ENCODE data around the gene RNF8. TPM values are rescaled to one million over a fixed set of nuclear protein-coding genes. Genes with fewer than 3 reads are reported as not detected.

The RNF8 gene
- total RNA-seq, 2 experiments from 2014 or later, result 24.3 to 25.6 TPM

DNA sequence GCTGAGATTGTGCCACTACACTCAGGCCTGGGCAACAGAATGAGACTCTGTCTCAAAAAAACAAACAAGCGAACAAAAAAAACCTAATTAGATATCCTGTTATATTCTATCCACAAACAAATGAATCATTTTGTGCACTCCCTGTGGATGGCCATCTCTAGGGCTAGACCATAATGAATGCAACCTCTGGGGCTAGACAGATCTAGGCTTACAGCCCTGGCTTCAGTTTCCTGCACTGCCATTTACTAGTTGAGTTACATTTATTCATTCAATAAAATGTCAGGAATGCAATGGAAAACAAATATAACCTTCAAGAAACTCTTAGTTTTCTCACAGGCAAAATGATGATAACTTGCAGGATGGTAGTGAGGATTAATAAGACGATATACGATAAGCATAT, 6.6 kb upstream of the RNF8 start:
- intact Hi-C loops (cut with micrococcal nuclease), result no loop called here
- no peak overlapping the region for H3K27ac Mint-ChIP-seq
- no peak overlapping the region for H3K4me3 Mint-ChIP-seq
- H3K36me3 Mint-ChIP-seq, result no peaks in the 10 kb centered on the region
- POLR2A ChIA-PET, result no interaction called here
- CTCF ChIA-PET, result no interaction called here
- no peak for DNase-seq
- H3K4me1 Mint-ChIP-seq (ENCODE audit: low read depth), result no peaks in the 10 kb centered on the region
- H3K27me3 Mint-ChIP-seq, result peaks cover 9% of the 10 kb centered on the region
- no peaks in the 10 kb centered on the region for H3K9me3 Mint-ChIP-seq

DNA sequence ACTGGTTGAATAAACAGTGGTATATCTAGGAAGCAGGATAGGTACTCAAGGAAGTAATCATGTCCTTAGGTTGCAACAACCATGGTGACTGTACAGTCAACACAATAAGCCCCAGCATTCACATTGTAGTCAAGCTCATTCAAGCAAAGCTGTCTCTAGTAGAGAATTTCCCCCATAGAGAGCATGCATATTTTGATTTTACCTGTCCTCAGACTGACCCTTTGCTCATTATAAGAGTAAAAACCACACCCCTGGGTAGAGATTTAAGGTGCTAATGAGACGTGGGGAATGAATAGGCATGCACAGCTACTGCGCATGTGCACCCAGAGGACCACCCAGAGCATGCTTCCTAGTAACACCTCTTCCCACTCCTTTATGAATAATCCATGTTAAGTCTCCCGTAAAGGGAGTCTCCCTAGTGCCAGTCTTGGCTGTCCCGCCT, 6.1 kb upstream of the RNF8 start:
- no peak overlapping the region for H3K27ac Mint-ChIP-seq
- H3K27me3 Mint-ChIP-seq, result peaks cover 9% of the 10 kb centered on the region
- no peak overlapping the region for H3K4me3 Mint-ChIP-seq
- no peaks in the 10 kb centered on the region for H3K4me1 Mint-ChIP-seq (ENCODE audit: low read depth)
- no peak for DNase-seq
- CTCF ChIA-PET, result no interaction called here
- POLR2A ChIA-PET, result no interaction called here
- no peaks in the 10 kb centered on the region for H3K9me3 Mint-ChIP-seq
- no peaks in the 10 kb centered on the region for H3K36me3 Mint-ChIP-seq
- intact Hi-C loops (cut with micrococcal nuclease), result no loop called here

DNA sequence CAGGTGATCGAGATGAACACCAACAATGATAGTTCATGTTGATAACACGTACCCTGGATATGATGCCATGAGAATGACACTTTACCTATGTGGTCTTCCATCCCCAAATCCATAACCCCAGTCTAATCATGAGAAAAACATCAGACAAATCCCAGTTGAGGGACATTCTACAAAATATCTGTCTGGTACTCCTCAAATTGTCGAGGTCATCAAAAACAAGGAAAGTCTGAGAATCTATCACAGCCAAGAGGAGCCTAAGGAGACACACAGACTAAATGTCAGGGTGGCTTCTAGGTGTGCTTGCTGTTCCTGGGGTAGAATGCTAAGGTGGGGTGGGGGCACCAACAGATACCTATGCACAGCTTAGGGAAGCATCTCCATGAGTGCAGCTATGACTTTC, 2.8 kb upstream of the RNF8 start:
- H3K27me3 Mint-ChIP-seq, result no peaks in the 10 kb centered on the region
- peaks cover 19% of the 10 kb centered on the region for H3K4me1 Mint-ChIP-seq (ENCODE audit: low read depth)
- no peak for DNase-seq
- peaks cover 2% of the 10 kb centered on the region for H3K36me3 Mint-ChIP-seq
- H3K9me3 Mint-ChIP-seq, result no peaks in the 10 kb centered on the region
- ChIA-PET POLR2A (no interaction called here), CTCF (no interaction called here)
- no peak overlapping the region for H3K4me3 Mint-ChIP-seq
- no peak overlapping the region for H3K27ac Mint-ChIP-seq
- intact Hi-C loops (cut with micrococcal nuclease), result no loop called here

DNA sequence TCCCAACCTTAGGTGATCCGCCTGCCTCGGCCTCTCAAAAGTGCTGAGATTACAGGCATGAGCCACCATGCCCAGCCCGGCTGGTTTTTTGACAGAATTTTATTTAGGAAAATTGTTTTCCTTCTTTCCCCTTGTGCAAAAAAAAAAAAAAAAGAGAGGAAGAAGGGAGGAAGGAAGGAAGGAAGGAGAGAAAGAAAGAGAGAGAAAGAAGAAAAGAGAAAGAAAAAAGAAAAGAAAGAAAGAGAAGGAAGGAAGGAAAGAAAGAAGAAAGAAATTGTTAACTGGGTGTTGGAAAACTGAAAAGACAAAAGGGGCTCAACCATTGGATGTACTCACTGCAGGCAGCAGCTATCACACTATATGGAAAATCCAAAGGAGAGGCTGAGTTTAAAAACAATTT, 1.4 kb upstream of the RNF8 start:
- POLR2A ChIA-PET, result no interaction called here
- no peak for DNase-seq
- CTCF ChIA-PET, result no interaction called here
- Mint-ChIP-seq H3K4me3 (no peak overlapping the region), H3K4me1 (ENCODE audit: low read depth) (peaks cover 20% of the 10 kb centered on the region), H3K27me3 (no peaks in the 10 kb centered on the region), H3K27ac (no peak overlapping the region), H3K9me3 (no peaks in the 10 kb centered on the region), H3K36me3 (peaks cover 2% of the 10 kb centered on the region)
- intact Hi-C loops (cut with micrococcal nuclease), result no loop called here

DNA sequence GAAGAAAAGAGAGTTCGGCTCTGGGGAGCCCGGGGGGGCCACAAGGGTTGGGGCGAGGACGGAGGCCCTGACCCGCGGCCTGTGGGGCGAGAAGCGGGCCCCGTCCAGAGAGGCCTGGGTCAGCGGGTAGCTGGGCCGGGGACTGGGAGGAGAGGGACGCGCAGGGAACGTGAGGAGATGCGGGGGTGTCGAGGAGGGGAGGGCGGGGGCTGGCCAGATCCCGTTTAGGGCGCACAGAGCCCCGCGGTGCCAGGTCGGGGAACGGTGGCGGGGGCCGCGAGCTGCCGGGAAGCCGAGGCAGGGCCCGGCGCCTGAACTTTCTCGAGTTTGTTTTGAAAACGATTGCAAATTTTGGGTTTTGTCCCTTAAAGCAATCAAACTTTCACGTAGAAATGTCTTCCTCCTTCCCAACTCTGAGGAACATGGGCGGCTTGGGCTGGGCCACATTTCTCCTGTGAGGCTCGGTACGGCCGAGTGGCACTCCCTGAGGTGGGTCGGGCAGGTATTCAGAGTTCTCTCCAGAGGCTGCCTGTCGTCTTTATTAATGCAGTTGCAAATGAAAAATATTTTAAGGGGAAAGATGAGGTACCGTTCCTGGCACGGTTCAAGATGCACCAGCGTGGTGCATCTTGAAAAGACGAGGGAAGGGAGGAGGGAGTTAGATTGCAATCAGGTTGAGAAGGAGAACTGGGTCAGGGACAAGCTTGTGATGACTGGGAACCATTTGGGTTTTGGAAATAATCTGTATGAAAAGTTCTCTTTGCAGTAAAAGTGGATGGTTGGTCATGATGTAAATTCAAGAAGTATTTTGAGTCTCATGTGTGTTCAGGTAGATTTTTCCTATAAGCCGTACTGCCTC, 972 bp downstream of the RNF8 start:
- peak overlapping the region; percentile 91 for H3K4me3 Mint-ChIP-seq
- CTCF ChIA-PET, result interaction anchor here (2.6 kb wide), 1 partner anchor 29 kb away, joined by 10 read pairs; no protein-coding TSS in a partner anchor
- peaks cover 20% of the 10 kb centered on the region for H3K4me1 Mint-ChIP-seq (ENCODE audit: low read depth)
- DNase-seq, result peak; percentile 47
- intact Hi-C loops (cut with micrococcal nuclease), result no loop called here
- H3K27me3 Mint-ChIP-seq, result no peaks in the 10 kb centered on the region
- POLR2A ChIA-PET, result interaction anchor here (0.7 to 1.7 kb wide), 2 partner anchors 73 to 79 kb away, joined by 3 to 10 read pairs; partner anchors contain the start of gene CMTR1
- no peak overlapping the region for H3K27ac Mint-ChIP-seq
- no peaks in the 10 kb centered on the region for H3K9me3 Mint-ChIP-seq
- H3K36me3 Mint-ChIP-seq, result peaks cover 2% of the 10 kb centered on the region

DNA sequence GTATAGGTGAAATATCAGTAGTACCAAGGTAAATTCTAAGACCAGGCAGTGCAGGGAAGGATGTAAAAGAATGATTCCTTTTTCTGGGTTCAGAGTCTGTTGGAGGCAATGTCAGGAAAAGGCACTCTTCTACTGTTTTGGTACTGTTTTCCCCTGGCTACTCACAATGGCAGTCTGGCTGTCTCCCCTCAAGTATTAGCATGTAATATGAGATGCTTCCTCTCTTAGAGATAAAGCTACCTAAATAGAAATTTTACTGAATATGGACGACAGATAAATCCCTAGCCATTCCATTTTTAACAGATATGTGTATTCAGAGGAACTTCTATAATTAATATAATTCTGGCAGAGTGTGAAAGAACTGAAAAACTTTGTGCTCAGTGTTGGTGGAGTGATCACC, 3.5 kb downstream of the RNF8 start:
- H3K36me3 Mint-ChIP-seq, result peaks cover 6% of the 10 kb centered on the region
- intact Hi-C loops (cut with micrococcal nuclease), result no loop called here
- H3K9me3 Mint-ChIP-seq, result no peaks in the 10 kb centered on the region
- no peak overlapping the region for H3K4me3 Mint-ChIP-seq
- H3K4me1 Mint-ChIP-seq (ENCODE audit: low read depth), result peaks cover 20% of the 10 kb centered on the region
- ChIA-PET CTCF (no interaction called here), POLR2A (interaction anchor here (0.6 kb wide), 1 partner anchor 118 kb away, joined by 3 read pairs; no protein-coding TSS in a partner anchor)
- no peak overlapping the region for H3K27ac Mint-ChIP-seq
- no peak for DNase-seq
- no peaks in the 10 kb centered on the region for H3K27me3 Mint-ChIP-seq

DNA sequence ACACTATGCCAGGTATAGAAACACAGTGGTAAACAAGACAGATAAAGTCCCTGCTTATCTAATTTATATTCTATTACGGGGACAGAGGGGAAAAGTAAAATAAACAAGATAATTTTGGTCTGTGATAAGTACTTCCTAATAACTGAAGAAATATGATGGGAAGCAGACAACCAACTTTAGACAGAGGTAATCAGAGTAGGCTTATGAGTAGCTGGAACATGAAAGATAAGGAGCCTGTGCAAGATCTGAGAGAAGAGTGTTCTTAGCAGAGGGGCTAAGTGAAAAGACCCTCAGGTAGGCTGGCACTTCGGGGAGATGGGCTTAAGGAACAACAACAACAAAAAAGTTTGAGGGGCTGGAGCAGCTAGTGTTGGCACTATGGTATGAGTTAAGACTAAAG, 4.1 kb downstream of the RNF8 start:
- DNase-seq, result no peak
- H3K27ac Mint-ChIP-seq, result no peak overlapping the region
- intact Hi-C loops (cut with micrococcal nuclease), result no loop called here
- H3K4me1 Mint-ChIP-seq (ENCODE audit: low read depth), result peaks cover 20% of the 10 kb centered on the region
- H3K9me3 Mint-ChIP-seq, result no peaks in the 10 kb centered on the region
- ChIA-PET CTCF (no interaction called here), POLR2A (interaction anchor here (0.6 kb wide), 1 partner anchor 118 kb away, joined by 3 read pairs; no protein-coding TSS in a partner anchor)
- H3K36me3 Mint-ChIP-seq, result peaks cover 6% of the 10 kb centered on the region
- no peak overlapping the region for H3K4me3 Mint-ChIP-seq
- H3K27me3 Mint-ChIP-seq, result no peaks in the 10 kb centered on the region

DNA sequence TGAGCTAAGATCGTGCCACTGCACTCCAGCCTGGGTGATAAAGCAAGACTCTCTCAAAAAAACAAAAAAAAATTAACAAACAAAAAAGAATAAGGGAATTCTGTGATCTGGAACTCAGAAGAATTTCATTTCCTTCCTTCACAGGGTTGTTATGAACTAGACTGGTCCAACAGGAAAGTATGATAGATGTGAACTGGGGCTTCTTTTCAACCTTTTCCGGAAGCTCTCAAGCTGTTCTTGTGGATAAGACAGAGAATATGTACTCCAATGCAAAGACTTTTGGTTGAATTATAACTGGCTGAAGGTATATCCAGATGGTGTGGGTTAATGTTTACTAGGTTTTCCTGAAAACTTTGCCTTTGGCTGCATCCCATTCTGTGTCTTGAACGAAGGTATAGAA, 5.3 kb downstream of the RNF8 start:
- CTCF ChIA-PET, result interaction anchor here (1.6 kb wide), 1 partner anchor 33 kb away, joined by 3 read pairs; no protein-coding TSS in a partner anchor

DNA sequence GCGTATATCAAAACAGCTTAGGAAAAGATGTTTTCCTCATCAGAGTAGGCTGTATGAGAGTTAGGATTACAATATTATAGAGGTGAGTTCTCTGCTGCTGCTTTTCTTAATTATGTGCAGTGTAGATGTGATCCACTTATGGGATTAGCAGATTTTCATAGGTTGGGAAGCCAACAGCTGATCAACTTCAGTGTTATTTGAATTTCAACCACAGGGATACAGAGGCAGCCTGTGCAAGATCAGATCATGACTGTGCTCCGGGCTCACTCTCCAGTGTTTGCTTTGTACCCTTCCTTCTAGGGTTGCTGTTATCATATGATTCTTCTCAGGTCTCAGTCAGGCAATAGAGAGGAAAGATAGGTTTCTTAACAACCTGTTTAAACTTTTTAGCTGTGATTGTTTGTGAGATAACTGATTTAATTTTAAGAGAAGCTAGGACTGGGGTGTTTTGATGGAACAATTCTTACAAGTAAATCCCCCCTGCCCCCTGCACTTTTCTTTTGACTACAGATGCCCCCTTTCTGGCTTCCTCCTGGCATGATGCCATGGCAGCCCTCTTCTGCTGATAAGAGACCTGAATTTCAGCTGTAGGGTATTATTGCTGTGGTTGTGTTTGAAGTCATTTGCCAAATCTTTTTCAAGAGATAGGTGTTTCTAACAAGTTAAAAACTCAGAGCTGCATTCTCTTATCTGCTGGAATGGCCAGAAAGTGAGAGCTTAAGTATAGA, 8.5 kb downstream of the RNF8 start:
- Mint-ChIP-seq H3K27ac (no peak overlapping the region), H3K36me3 (peaks cover 6% of the 10 kb centered on the region), H3K4me1 (ENCODE audit: low read depth) (no peaks in the 10 kb centered on the region), H3K9me3 (no peaks in the 10 kb centered on the region), H3K27me3 (no peaks in the 10 kb centered on the region), H3K4me3 (no peak overlapping the region)
- DNase-seq, result no peak
- POLR2A ChIA-PET, result no interaction called here
- intact Hi-C loops (cut with micrococcal nuclease), result no loop called here
- CTCF ChIA-PET, result interaction anchor here (1.8 kb wide), 1 partner anchor 37 kb away, joined by 8 read pairs; no protein-coding TSS in a partner anchor

More for the DNA sequence above, 5.3 kb downstream of the RNF8 start:
- no peak overlapping the region for H3K27ac Mint-ChIP-seq
- peaks cover 6% of the 10 kb centered on the region for H3K36me3 Mint-ChIP-seq
- H3K9me3 Mint-ChIP-seq, result no peaks in the 10 kb centered on the region
- POLR2A ChIA-PET, result no interaction called here
- no peaks in the 10 kb centered on the region for H3K27me3 Mint-ChIP-seq
- no peak for DNase-seq
- intact Hi-C loops (cut with micrococcal nuclease), result no loop called here
- no peak overlapping the region for H3K4me3 Mint-ChIP-seq
- peaks cover 14% of the 10 kb centered on the region for H3K4me1 Mint-ChIP-seq (ENCODE audit: low read depth)

DNA sequence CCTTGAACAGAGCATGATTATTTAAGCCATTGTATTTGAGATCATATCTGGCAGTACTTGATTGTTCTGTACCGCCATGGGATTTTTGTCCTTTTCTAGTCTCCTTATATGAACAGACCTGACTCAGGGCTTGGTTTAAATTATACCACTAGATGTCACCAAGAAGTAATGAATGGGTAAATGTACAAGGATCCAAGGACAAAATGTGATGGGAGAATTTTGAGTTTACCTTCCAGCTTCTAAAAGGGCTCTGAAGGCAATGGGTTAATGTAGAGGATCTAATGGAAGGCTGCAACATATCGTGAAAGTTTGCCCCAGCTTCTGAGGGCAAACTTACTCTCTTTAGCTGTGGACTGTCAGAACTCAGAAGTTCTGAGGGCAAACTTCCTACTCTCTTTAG, 12.0 kb downstream of the RNF8 start:
- H3K27ac Mint-ChIP-seq, result no peak overlapping the region
- peaks cover 5% of the 10 kb centered on the region for H3K4me1 Mint-ChIP-seq (ENCODE audit: low read depth)
- no peak for DNase-seq
- no peak overlapping the region for H3K4me3 Mint-ChIP-seq
- no peaks in the 10 kb centered on the region for H3K9me3 Mint-ChIP-seq
- no peaks in the 10 kb centered on the region for H3K27me3 Mint-ChIP-seq
- H3K36me3 Mint-ChIP-seq, result peaks cover 20% of the 10 kb centered on the region
- intact Hi-C loops (cut with micrococcal nuclease), result no loop called here
- ChIA-PET POLR2A (no interaction called here), CTCF (interaction anchor here (0.8 kb wide), 1 partner anchor 200 kb away, joined by 3 read pairs; no protein-coding TSS in a partner anchor)

DNA sequence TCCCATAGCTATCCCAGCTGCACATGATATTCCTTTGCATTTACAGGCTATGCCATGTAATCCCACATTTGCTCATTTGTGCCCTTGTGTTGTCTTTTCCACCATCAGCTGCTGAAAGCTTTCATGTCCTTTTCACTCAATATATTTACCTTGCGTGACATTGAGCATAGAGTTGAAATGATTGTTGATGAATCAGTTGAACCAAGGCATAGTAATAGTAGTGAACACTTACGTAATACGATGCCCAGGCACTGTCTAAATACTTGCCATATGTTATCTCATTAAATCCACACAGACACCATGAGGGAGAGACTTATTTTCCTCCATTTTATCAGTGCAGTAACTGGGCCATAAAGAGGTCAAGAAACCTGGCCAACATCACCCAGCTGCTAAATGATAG, 13.1 kb downstream of the RNF8 start:
- H3K36me3 Mint-ChIP-seq, result peaks cover 17% of the 10 kb centered on the region
- H3K27me3 Mint-ChIP-seq, result no peaks in the 10 kb centered on the region
- no peaks in the 10 kb centered on the region for H3K9me3 Mint-ChIP-seq
- DNase-seq, result no peak
- H3K4me1 Mint-ChIP-seq (ENCODE audit: low read depth), result peaks cover 5% of the 10 kb centered on the region
- no peak overlapping the region for H3K4me3 Mint-ChIP-seq
- ChIA-PET CTCF (interaction anchor here (1.0 to 1.2 kb wide), 2 partner anchors 10 to 287 kb away, joined by 3 read pairs; no protein-coding TSS in a partner anchor), POLR2A (no interaction called here)
- intact Hi-C loops (cut with micrococcal nuclease), result no loop called here
- no peak overlapping the region for H3K27ac Mint-ChIP-seq

DNA sequence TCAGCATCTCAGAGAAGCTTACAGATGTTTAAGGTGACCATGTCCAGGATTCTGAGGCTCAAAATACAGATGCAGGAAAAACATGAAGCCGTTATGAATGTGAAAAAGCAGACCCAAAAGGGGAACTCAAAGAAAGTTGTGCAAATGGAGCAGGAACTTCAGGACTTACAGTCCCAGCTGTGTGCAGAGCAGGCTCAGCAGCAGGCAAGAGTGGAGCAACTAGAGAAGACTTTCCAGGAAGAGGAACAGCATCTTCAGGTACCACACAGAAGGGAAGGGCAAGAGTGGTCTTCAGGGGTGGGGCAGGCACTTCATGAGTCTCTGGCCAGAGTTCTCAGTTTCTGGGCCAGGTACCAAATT, 15.2 kb downstream of the RNF8 start:
- Mint-ChIP-seq H3K27me3 (no peaks in the 10 kb centered on the region), H3K36me3 (peaks cover 17% of the 10 kb centered on the region), H3K27ac (no peak overlapping the region), H3K9me3 (no peaks in the 10 kb centered on the region), H3K4me3 (no peak overlapping the region), H3K4me1 (ENCODE audit: low read depth) (peaks cover 5% of the 10 kb centered on the region)
- intact Hi-C loops (cut with micrococcal nuclease), result no loop called here
- DNase-seq, result no peak
- ChIA-PET CTCF (no interaction called here), POLR2A (interaction anchor here (0.6 kb wide), 1 partner anchor 36 kb away, joined by 3 read pairs; no protein-coding TSS in a partner anchor)

Measured in activated CD4-positive, alpha-beta memory T cell treated with anti-CD3 and anti-CD28 coated beads for 36 hours (primary cell).